ENCODE measurements around the gene PLOD2. TPM values are rescaled to one million over a fixed set of nuclear protein-coding genes. Genes with fewer than 3 reads are reported as not detected.

Gene PLOD2
- total and polyA plus RNA-seq, 4 donors, result 17.8 to 73.9 (median 22.7) TPM

Other genes with a start within 250 kb of the PLOD2 start
- 10 to 100 TPM; 23.4 to 95.2 TPM for gene PLSCR4, start 89.9 kb upstream of the PLOD2 start, total RNA-seq
- 10 to 100 TPM; 10.8 to 18.3 TPM for gene PLSCR4, start 89.9 kb upstream of the PLOD2 start, polyA plus RNA-seq

Measured in lung (tissue), 4 donors.